HCT116 (cell line): ENCODE data around the gene PARP2. TPM values are rescaled to one million over a fixed set of nuclear protein-coding genes. Genes with fewer than 3 reads are reported as not detected.

Experiments
- ATAC-seq: fragments of 200-7000 bp; cut with Tn5 transposase; 2 replicates; pipeline ENCODE4 v1.9.1; 2020; ENCODE audit warnings: mild to moderate bottlenecking, moderate library complexity
- BruUV-seq: library from RNA; stranded (reverse); fragments of 400-500 nt; replicated peaks from 2 replicates; lab custom pipeline; 2021; lab: Mats Ljungman, UMichigan
- CTCF ChIA-PET: fragments of 300-600 bp; sonication (Branson Sonifier 250); formaldehyde crosslinking; loops from one replicate; lab custom pipeline; 2021; ENCODE audit warnings: antibody characterized with exemption; lab: Charles Lee
- POLR2A ChIA-PET: fragments of 300-600, 350-600 bp; sonication (Branson Sonifier 250); formaldehyde crosslinking; loops from one replicate; lab custom pipeline; 2021; ENCODE audit warnings: antibody characterized with exemption; lab: Charles Lee
- RAD21 ChIA-PET, 2 experiments: fragments of 300-600 bp; sonication (Branson Sonifier 250); formaldehyde crosslinking; loops; one replicate each; lab custom pipeline; 2023; ENCODE audit warnings: low total read pairs in 2 of 2; ENCODE audit not compliant: uncharacterized antibody in 2 of 2, unreplicated experiment in 2 of 2, low non-redundant PET in 1 of 2; lab: Charles Lee
- DNase-seq: peaks from one replicate; pipeline ENCODE4 v3.0.0-alpha.2; 2010; ENCODE audit warnings: low read depth, low spot score
- H2AFZ ChIP-seq: fragments of 200-600 bp; shearing (Covaris generic), sonication (generic); 2 replicates; pipeline ENCODE4 v1.6.1; 2017; ENCODE audit warnings: low read depth, mixed run types, mixed read lengths, antibody characterized with exemption, low read length; ENCODE audit not compliant: poor library complexity, severe bottlenecking
- H3K27ac ChIP-seq: 2 replicates; pipeline ENCODE4 v1.5.1; 2012; ENCODE audit warnings: low read depth, low read length
- H3K27me3 ChIP-seq: fragments of 200-600 bp; sonication (generic); 2 replicates; pipeline ENCODE4 v1.6.1; 2016; ENCODE audit warnings: mixed run types, low read length, mixed read lengths; ENCODE audit not compliant: insufficient read depth
- H3K36me3 ChIP-seq, 2 experiments: fragments of 200-500 bp in 1 of 2; fragments of 200-600 bp in 1 of 2; sonication (Bioruptor generic) in 1 of 2; sonication (generic) in 1 of 2; 2 replicates each; pipeline versions ENCODE4 v1.5.1 to v1.6.1; 2014 to 2016; ENCODE audit warnings: low read length in 2 of 2, inconsistent platforms in 1 of 2, mixed read lengths in 1 of 2, mixed run types in 1 of 2; ENCODE audit not compliant: insufficient read depth in 2 of 2, control insufficient read depth in 1 of 2
- H3K4me1 ChIP-seq, 2 experiments: fragments of 200-600 bp in 1 of 2; sonication (generic) in 1 of 2; 2 replicates each; pipeline versions ENCODE4 v1.5.1 to v1.6.1; 2012 to 2017; ENCODE audit warnings: low read length in 2 of 2, inconsistent platforms in 1 of 2, mild to moderate bottlenecking in 1 of 2, mixed read lengths in 1 of 2, mixed run types in 1 of 2, moderate library complexity in 1 of 2; ENCODE audit not compliant: insufficient read depth in 2 of 2, control insufficient read depth in 1 of 2
- H3K4me2 ChIP-seq: fragments of 200-600 bp; sonication (generic); 2 replicates; pipeline ENCODE4 v1.6.1; 2017; ENCODE audit warnings: mixed run types, low read length, mixed read lengths
- H3K4me3 ChIP-seq, 2 experiments: fragments of 200-600 bp in 1 of 2; sonication (generic) in 1 of 2; replicated peaks in 1 of 2; 2 replicates each; pipeline ENCODE4 v1.5.1; 2011 to 2016; ENCODE audit warnings: low read length in 2 of 2, control low read depth in 1 of 2, low read depth in 1 of 2, mild to moderate bottlenecking in 1 of 2, mixed read lengths in 1 of 2, mixed run types in 1 of 2
- H3K79me2 ChIP-seq: fragments of 200-600 bp; sonication (generic); 2 replicates; pipeline ENCODE4 v1.6.1; 2017; ENCODE audit warnings: mild to moderate bottlenecking, mixed run types, low read length, moderate library complexity, mixed read lengths; ENCODE audit not compliant: insufficient read depth
- H3K9ac ChIP-seq: fragments of 200-600 bp; sonication (generic); 2 replicates; pipeline ENCODE4 v1.6.1; 2016; ENCODE audit warnings: low read length, mixed read lengths
- H3K9me2 ChIP-seq: fragments of 200-600 bp; sonication (generic), shearing (Covaris generic); 2 replicates; pipeline ENCODE4 v1.6.1; 2017; ENCODE audit warnings: mixed run types, mild to moderate bottlenecking, moderate library complexity; ENCODE audit not compliant: insufficient read depth
- H3K9me3 ChIP-seq, 2 experiments: fragments of 200-500 bp in 1 of 2; fragments of 200-600 bp in 1 of 2; sonication (Bioruptor generic) in 1 of 2; sonication (generic) in 1 of 2; 2 replicates each; pipeline ENCODE4 v1.6.1; 2014 to 2017; ENCODE audit warnings: low read length in 2 of 2, mixed read lengths in 2 of 2, inconsistent platforms in 1 of 2, low read depth in 1 of 2, mild to moderate bottlenecking in 1 of 2, mixed run types in 1 of 2, moderate library complexity in 1 of 2; ENCODE audit not compliant: control insufficient read depth in 1 of 2, insufficient read depth in 1 of 2
- H4K20me1 ChIP-seq: fragments of 200-600 bp; sonication (generic), shearing (Covaris generic); 2 replicates; pipeline ENCODE4 v1.6.1; 2017; ENCODE audit warnings: mixed run types, mild to moderate bottlenecking, moderate library complexity; ENCODE audit not compliant: insufficient read depth
- ATF3 ChIP-seq: IDR thresholded peaks from 2 replicates; pipeline ENCODE4 v1.6.1; 2012
- CBX3 ChIP-seq: IDR thresholded peaks from 2 replicates; pipeline ENCODE4 v1.6.1; 2012; ENCODE audit warnings: low read depth
- CEBPB ChIP-seq: IDR thresholded peaks from 2 replicates; pipeline ENCODE4 v1.6.1; 2012; ENCODE audit warnings: low read depth
- CTCF ChIP-seq, 3 experiments: fragments of 200-600 bp in 1 of 3; sonication (generic) in 1 of 3; IDR thresholded peaks in 2 of 3; conservative IDR thresholded peaks in 1 of 3; 2 replicates each; pipeline ENCODE4 v1.5.1; 2012 to 2017; ENCODE audit warnings: low read depth in 2 of 3, low read length in 2 of 3, antibody characterized with exemption in 1 of 3, borderline replicate concordance in 1 of 3, control low read depth in 1 of 3, mild to moderate bottlenecking in 1 of 3, mixed read lengths in 1 of 3, mixed run types in 1 of 3, moderate library complexity in 1 of 3; ENCODE audit not compliant: insufficient read depth in 1 of 3
- ELF1 ChIP-seq: IDR thresholded peaks from 2 replicates; pipeline ENCODE4 v1.6.1; 2012; ENCODE audit warnings: low read depth, borderline replicate concordance
- EZH2phosphoT487 ChIP-seq: fragments of 200-600 bp; IDR thresholded peaks from 2 replicates; pipeline ENCODE4 v1.6.1; 2018; ENCODE audit warnings: antibody characterized with exemption, borderline replicate concordance
- FOSL1 ChIP-seq: IDR thresholded peaks from 2 replicates; pipeline ENCODE4 v1.6.1; 2012; ENCODE audit warnings: low read depth
- MAX ChIP-seq: IDR thresholded peaks from 2 replicates; pipeline ENCODE4 v1.6.1; 2012
- POLR2A ChIP-seq: IDR thresholded peaks from 2 replicates; pipeline ENCODE4 v1.7.0; 2011; ENCODE audit warnings: borderline replicate concordance; ENCODE audit not compliant: insufficient read depth, insufficient read length; ENCODE audit errors: extremely low read depth
- POLR2AphosphoS5 ChIP-seq: IDR thresholded peaks from 2 replicates; pipeline ENCODE4 v1.6.1; 2011; ENCODE audit warnings: mild to moderate bottlenecking, low read depth, low read length, moderate library complexity
- SIN3A ChIP-seq: IDR thresholded peaks from 2 replicates; pipeline ENCODE4 v1.6.1; 2012; ENCODE audit warnings: low read depth
- SP1 ChIP-seq: IDR thresholded peaks from 2 replicates; pipeline ENCODE4 v1.6.1; 2012; ENCODE audit warnings: low read depth
- SRF ChIP-seq: IDR thresholded peaks from 2 replicates; pipeline ENCODE4 v1.6.1; 2012; ENCODE audit warnings: low read depth
- TCF7L2 ChIP-seq: IDR thresholded peaks from 2 replicates; pipeline ENCODE4 v1.7.0; 2011; ENCODE audit warnings: borderline replicate concordance, inconsistent platforms; ENCODE audit not compliant: insufficient read depth, insufficient read length; ENCODE audit errors: extremely low read depth
- YY1 ChIP-seq: IDR thresholded peaks from 2 replicates; pipeline ENCODE4 v1.6.1; 2011; ENCODE audit warnings: low read length, low read depth, moderate library complexity, mild to moderate bottlenecking; ENCODE audit not compliant: insufficient replicate concordance; ENCODE audit errors: extremely low read depth
- ZBTB33 ChIP-seq: IDR thresholded peaks from 2 replicates; pipeline ENCODE4 v1.6.1; 2011; ENCODE audit warnings: mild to moderate bottlenecking, low read length, moderate library complexity; ENCODE audit not compliant: insufficient replicate concordance; ENCODE audit errors: extremely low read depth
- ZFX ChIP-seq: fragments of 450-650 bp; IDR thresholded peaks from 2 replicates; pipeline ENCODE4 v1.6.1; 2017
- intact Hi-C: fragments of 100-400 bp; cut with micrococcal nuclease; formaldehyde crosslinking; loops from 2 replicates; pipeline ENCODE4 v1.10.0; 2022
- total RNA-seq: library from RNA; stranded (reverse); gene quantifications from one replicate; pipeline ENCODE4 v1.2.1, GENCODE V29; 2021; ENCODE audit not compliant: unreplicated experiment

Gene PARP2
- total RNA-seq, 1 experiment from 2014 or later = 51.8 TPM

GRCh38 chr14:20332788-20333493, 10.5 kb upstream of the PARP2 start, which contains the start of gene CCNB1IP1:
Gene CCNB1IP1 (minus strand): TSS chr14:20333279. CDS start chr14:20316523, 16,756 bp downstream.
- ChIA-PET RAD21 (interaction anchor here in 1 of 2 experiments (1.2 kb wide), 1 partner anchor 10 kb away, joined by 5 read pairs; no protein-coding TSS in a partner anchor), CTCF (interaction anchor here (1.2 to 1.5 kb wide), 2 partner anchors 9 to 83 kb away, joined by 3 read pairs; no protein-coding TSS in a partner anchor), POLR2A (interaction anchor here (3.0 kb wide), 1 partner anchor 10 kb away, joined by 41 read pairs; the partner anchor contains the start of gene PARP2)
- H3K4me2 ChIP-seq = peak within 1 kb of the TSS; percentile 79
- no peaks in the 10 kb centered on the region for H4K20me1 ChIP-seq
- ATAC-seq (peak; percentile 98), DNase-seq (peak; percentile 91)
- intact Hi-C loops = no loop called here
- no peaks in the 10 kb centered on the region for H3K9me3 ChIP-seq
- H3K4me3 ChIP-seq = peak within 1 kb of the TSS; percentile 56 to 83
- TF ChIP-seq EZH2phosphoT487 (no peak), SRF (peak; percentile 99), TCF7L2 (no peak), MAX (peak; percentile 65; the same call in 1 of the 2 replicates), YY1 (no peak), CEBPB (peak; percentile 61; the same call in 1 of the 2 replicates), SP1 (peak; percentile 49; the same call in 1 of the 2 replicates), SIN3A (peak; percentile 52), CTCF (IDR thresholded peaks at IDR 0.05 in 2 of 3, conservative IDR thresholded peaks at IDR 0.05 in 1 of 3; ENCODE audit: borderline replicate concordance in 1 of 3, insufficient read depth in 1 of 3, low read depth in 2 of 3, low read length in 2 of 3) (no peak), POLR2AphosphoS5 (peak; percentile 77), ATF3 (peak; percentile 29; the same call in 1 of the 2 replicates), ZBTB33 (no peak), FOSL1 (no peak), ELF1 (peak; percentile 62), ZFX (peak; percentile 31; the same call in 1 of the 2 replicates), POLR2A (peak; percentile 76), CBX3 (no peak)
- peaks cover 12 to 16% of the 10 kb centered on the region in 2 experiments for H3K4me1 ChIP-seq
- H3K9me2 ChIP-seq = no peaks in the 10 kb centered on the region
- H3K9ac ChIP-seq = peak within 1 kb of the TSS; percentile 90
- BruUV-seq = TSS peak; percentile 85
- H3K27ac ChIP-seq = peak within 1 kb of the TSS; percentile 69
- peaks cover 52% of the 10 kb centered on the region for H3K79me2 ChIP-seq
- H3K27me3 ChIP-seq = no peaks in the 10 kb centered on the region
- H2AFZ ChIP-seq = peak within 1 kb of the TSS; percentile 55
- H3K36me3 ChIP-seq = peaks cover 10 to 22% of the 10 kb centered on the region in 2 experiments
